Peyer's patch (tissue), 4 donors: ENCODE measurements around the gene PDIA2.
"Not testable (repeated sequence)": the region's sequence is repeated elsewhere in the genome, so short reads cannot be mapped to it uniquely, and the experiment has no call there.

ENCODE experiments used
- POLR2A ChIP-seq, 2 donors: fragments of 450-650 bp; IDR thresholded peaks; one replicate each; pipeline ENCODE4 v1.5.1; 2017; ENCODE audit warnings: antibody characterized with exemption in 2 of 2, mild to moderate bottlenecking in 2 of 2, moderate library complexity in 2 of 2
- TF ChIP-seq, protein P1 (sequence below), 6 experiments: fragments of 450-650 bp in 4 of 6; fragments of 200-600 bp in 2 of 6; sonication (generic) in 1 of 6; IDR thresholded peaks; one replicate each; pipeline ENCODE4 v1.5.1; 2017 to 2019; ENCODE audit warnings: antibody characterized with exemption in 6 of 6, mild to moderate bottlenecking in 3 of 6, moderate library complexity in 1 of 6

DNA sequence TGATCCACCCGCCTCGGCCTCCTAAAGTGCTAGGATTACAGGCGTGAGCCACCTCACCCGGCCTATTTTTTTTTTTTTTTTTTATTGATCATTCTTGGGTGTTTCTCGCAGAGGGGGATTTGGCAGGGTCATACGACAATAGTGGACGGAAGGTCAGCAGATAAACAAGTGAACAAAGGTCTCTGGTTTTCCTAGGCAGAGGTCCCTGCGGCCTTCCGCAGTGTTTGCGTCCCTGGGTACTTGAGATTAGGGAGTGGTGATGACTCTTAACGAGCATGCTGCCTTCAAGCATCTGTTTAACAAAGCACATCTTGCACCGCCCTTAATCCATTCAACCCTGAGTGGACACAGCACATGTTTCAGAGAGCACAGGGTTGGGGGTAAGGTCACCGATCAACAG, 24.9 kb upstream of the PDIA2 start:
- TF ChIP-seq, protein P1, sequence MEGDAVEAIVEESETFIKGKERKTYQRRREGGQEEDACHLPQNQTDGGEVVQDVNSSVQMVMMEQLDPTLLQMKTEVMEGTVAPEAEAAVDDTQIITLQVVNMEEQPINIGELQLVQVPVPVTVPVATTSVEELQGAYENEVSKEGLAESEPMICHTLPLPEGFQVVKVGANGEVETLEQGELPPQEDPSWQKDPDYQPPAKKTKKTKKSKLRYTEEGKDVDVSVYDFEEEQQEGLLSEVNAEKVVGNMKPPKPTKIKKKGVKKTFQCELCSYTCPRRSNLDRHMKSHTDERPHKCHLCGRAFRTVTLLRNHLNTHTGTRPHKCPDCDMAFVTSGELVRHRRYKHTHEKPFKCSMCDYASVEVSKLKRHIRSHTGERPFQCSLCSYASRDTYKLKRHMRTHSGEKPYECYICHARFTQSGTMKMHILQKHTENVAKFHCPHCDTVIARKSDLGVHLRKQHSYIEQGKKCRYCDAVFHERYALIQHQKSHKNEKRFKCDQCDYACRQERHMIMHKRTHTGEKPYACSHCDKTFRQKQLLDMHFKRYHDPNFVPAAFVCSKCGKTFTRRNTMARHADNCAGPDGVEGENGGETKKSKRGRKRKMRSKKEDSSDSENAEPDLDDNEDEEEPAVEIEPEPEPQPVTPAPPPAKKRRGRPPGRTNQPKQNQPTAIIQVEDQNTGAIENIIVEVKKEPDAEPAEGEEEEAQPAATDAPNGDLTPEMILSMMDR (IDR thresholded peaks at IDR 0.05): not testable (repeated sequence)
- TF ChIP-seq POLR2A (IDR thresholded peaks at IDR 0.05): not testable (repeated sequence)
